NCI-H2107 treated with DMSO at 0.1 percent for 48 hours (cell line): Measurements from ENCODE around the gene CERK.
"Not testable (repeated sequence)": the region's sequence is repeated elsewhere in the genome, so short reads cannot be mapped to it uniquely, and the experiment has no call there.

ENCODE experiments used
- DNase-seq: peaks from one replicate; lab custom pipeline; 2025; ENCODE audit not compliant: unreplicated experiment; lab: John Stamatoyannopoulos, UW

CERK gene

DNA sequence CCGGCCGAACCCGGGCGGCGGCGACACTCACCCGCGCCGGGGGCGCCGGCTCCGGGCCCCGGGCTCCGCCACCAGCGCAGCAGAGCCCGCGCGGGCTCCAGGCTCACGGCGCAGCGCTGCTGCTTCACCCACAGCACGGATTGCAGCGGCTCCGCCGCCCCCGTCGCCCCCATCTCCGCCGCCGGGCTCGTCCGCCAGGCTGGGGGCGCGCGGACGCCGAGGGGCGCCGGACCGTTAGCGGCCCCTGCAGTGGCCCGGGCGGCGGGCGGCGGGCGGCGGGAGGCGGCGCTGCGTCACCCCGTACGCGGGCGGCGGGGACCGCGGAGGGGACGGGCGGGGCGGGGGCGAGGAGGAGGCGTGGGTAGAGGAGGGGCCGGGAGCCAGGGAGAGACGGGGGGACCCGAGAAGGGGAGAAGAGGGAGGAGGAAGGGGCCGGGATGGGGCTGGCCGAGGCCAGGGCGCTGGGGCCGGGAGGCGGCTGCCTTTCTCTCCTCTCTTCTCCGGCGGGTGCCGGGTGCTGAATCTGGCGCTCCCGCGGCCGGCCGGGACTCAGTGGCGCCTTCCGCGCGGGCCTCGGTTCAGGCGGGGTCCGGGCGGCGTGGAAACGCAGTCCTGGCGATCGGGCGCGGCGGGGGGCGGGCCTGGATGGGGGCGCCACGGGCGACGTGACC is at the start of gene CERK:
TSS of gene CERK (minus strand) at position 277 of the 671 bp plus-strand sequence. CDS start at position 173, 104 bp downstream.
- DNase-seq = no peak

- DNase-seq = no peak
Measured at GRCh38 chr22:46783721-46784120, 45.7 kb upstream of the CERK start.

GRCh38 chr22:46782200-46782599 is 44.1 kb upstream of the CERK start:
- DNase-seq = not testable (repeated sequence)

- no peak for DNase-seq
Measured at GRCh38 chr22:46781291-46781690, 43.2 kb upstream of the CERK start.

DNA sequence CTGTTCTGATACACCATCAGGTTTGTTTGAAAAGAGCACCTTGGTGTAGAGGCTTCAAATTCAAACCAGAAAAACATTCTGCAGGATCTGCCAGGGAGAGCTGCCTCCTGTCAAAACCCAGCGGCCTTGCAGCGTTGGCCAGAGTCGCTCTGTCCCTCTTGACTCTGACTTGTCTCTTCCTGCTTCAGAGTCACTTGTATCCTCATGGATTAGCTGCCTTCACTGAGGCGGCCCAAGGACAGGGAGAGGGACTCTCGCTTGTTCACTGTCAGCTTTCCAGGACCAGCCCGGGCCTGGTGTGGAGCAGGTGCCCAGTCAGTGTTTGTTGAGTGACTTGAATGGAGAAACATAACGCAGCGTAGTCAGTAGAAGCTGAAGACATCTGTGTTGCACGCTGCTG is 42.4 kb upstream of the CERK start:
- DNase-seq = no peak

DNA sequence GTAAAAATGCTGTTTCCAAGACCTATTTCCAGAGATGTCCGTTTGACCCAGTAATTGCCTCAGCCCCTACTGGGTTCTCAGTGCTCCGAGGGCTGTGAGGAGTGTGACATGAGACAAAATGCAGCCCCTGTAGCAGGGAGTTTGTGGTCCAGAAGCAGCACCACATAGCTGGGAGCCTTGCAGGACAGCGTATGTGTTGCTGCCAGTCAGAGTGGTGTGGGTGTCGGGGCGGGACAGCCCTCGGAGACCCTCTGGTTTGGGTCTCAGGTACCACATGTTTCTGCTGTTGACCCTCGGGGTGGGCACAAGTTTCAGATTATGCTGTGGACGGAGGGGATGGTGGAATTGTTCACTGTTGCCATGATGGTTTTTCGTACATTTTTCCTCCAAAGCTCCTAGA is 41.6 kb upstream of the CERK start:
- DNase-seq = no peak

- no peak for DNase-seq
Measured at GRCh38 chr22:46779023-46779422, 41.0 kb upstream of the CERK start.

GRCh38 chr22:46777609-46777970 is 39.5 kb upstream of the CERK start:
- no peak for DNase-seq

DNA sequence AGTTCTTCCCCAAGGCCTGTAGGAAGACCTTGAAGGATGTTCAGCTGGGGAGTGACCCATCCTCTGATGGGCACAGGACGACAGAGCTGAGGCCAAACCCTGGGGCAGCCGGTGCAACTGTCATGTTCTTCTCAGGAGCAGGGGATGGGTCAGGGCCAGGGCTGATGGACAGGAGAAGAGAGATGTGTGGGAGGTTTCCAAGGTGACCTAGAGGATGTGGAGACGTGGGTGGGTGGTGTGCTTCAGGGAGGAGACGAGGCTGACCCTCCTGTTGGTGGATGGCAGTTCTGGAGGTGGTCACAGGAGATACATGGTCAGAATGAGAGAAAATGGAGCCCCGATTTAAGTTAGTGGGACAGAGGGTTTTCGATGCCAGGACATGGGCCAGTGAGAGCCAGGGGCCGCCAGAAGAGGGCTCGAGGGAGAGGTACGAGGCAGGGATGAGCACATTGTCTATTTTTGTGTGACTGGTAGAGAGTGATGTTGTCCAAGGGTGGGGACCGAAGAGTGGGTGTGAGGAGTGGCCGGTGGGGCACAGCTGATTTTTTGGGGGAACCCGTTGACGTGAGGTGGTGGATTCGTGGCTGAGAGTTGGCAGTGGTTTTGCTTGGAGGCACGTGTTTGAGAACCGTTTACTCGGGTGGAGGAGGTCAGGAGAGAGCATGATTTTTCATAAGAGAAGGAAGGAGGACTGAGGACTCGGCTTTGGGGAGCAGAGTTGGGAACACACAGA is 39.0 kb upstream of the CERK start:
- DNase-seq = no peak

DNA sequence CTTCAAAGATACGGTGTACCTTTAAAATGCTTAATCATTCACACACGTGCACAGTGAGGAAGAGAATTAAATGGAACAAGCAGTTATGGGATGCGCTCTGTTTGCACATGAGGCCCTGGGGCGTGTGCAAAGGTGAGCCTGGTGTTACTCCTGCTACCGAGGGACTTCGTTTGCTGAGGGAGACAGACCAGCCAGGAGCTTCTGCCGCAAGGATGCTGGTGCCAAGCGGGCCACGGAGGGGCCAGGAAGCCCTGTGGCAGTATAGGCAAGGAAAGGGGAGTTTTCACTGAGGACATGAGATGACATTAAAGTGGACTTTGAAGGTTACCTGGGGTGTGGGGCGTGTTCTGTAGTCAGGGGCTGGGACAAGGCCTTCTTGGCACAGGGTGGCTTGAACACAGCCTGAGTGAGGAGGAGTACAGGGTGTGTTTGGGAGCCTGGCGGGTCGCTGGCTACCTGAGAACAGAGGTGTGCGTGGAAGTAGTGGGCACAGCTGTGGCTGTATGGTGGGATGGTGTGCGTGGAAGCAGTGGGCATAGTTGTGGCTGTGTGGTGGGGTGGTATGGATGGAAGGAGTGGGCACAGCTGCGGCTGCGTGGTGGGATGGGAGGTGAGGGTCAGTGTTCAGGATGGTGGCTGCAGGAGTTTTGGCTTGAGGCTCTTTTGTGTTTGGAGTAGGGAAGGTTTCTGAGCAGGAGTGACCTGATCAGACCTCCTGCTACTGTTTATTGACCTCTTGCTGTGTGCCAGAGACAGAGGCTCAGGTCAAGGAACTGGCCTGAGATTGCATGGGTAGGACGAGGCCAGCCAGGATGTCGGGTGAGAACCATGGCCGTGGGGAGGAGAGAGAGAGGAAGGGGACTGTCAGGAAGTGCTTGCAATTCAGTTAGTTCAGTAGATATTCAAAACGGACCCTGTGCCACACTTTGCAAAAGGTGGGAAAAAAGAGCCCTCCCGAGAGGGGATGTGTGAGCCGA is 38.1 kb upstream of the CERK start:
- no peak for DNase-seq

- no peak for DNase-seq
Measured at GRCh38 chr22:46774980-46775849, 37.2 kb upstream of the CERK start.

DNA sequence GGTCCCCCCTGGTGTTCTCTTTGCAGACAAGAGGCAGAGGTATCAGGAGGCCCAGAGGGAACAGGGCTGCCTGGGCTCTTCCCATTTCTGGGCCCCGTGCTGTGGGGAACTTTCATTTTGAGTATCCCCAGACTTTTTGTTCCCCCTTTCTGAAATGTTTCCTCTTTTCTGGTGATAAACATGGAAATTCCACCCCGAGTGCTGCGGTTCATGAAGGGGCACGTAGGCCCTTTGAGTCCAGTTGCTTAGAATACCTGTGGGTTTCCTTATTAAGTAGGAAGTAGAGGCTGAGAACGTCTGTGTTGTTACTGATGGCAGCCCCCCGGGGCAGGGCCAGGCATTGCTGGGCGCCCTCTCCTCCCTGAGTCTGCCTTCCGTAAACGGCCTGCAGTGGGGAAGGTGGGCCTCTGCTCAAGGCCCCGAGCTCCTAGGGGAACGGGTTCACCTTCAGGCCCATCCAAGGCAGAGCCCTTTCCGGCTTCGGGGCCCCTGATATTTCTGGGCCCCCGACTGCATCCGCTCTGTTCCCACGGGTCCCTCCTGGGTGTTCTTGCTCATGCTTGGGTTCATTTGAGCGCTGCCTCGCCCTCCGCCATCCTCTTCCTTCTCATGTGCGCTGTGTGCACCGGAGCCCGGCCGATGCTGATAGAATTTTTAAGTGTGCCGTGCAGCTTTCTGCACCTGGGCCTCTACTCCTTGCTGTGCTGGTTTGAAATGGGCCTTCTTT is 36.4 kb upstream of the CERK start:
- DNase-seq = no peak

DNA sequence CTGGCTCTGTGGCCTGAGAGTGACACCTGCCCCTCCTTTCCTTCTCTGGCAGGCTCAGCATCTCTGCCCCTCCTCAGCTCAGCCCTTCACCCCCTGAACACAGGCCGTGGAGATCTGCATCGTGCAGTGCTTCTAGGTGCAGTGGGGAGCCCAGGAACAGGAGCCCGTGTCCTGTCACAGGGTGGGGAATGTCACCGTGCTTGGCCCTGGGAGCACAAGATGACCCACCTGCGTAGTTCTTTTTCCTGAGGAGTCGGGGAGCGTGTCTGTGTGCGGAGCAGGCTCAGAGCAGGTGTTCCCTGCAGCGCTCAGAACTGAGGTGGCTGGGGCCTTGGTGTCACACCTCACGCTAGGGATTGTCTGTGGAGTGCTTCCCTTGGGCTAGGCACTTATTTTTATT is 35.0 kb upstream of the CERK start:
- DNase-seq = no peak

DNA sequence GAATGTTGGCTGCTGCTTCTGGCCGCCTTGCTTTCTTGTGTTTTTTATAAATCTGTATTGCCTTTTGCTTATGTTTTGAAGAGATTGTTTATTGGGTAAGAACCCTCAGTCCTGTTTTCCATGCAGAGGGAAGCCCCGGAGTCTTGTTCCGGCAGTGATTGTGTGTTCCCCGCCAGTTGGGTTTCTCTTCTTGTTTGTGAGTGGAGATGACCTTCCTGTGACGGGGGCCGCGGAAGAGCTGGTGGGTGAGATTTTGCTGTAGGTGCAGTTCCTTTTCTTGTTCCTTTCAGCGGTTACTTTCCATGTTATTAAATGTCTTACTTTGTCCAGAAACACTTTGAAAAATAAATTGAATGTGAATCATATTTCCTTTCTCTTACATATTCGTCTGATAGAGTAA is 32.7 kb upstream of the CERK start:
- no peak for DNase-seq

- DNase-seq = no peak
Measured at GRCh38 chr22:46770151-46770641, 32.1 kb upstream of the CERK start.

DNA sequence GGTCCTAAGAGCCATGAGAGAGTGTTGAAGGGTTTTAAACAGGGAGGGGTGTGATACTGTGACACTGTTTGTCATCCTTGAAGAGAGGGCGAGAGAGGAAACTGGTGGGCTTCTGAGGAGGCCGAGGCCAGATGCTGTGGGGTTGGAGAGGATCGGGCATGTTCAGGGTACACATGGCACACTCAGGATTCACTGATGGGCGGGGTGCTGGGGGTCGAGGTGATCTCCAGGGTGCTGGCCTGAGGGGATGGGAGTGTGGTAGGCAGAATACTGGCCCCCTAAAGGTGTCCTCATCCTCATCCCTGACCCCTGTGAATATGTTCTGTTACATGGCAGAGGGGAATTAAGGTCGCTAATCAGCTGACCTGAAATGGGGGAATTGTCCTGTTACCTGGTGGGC is 31.7 kb upstream of the CERK start:
- DNase-seq = no peak

DNA sequence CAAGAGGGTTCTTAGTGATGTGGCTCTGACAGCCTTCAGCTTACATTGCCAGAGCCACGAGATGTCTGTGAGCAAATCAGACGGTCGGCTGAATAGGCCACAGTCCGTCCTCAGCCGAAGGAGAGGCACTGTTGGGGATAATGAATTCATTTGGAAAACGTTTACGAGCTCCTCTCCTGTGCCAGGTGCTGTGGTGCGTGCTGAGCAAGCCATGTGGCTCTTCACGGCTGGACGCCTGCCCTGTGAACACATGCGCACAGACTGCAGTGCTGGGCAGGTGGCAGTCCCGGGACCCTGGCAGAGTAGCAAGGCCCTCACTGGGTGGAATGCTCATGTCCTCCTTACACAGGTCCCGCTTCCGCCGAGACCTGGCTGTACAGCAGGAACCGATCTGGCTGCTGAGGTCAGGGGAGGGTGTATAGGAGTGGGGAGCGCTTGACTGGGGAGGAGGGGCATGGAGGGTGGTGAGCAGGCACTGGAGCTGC is 31.2 kb upstream of the CERK start:
- DNase-seq = peak; percentile 65

DNA sequence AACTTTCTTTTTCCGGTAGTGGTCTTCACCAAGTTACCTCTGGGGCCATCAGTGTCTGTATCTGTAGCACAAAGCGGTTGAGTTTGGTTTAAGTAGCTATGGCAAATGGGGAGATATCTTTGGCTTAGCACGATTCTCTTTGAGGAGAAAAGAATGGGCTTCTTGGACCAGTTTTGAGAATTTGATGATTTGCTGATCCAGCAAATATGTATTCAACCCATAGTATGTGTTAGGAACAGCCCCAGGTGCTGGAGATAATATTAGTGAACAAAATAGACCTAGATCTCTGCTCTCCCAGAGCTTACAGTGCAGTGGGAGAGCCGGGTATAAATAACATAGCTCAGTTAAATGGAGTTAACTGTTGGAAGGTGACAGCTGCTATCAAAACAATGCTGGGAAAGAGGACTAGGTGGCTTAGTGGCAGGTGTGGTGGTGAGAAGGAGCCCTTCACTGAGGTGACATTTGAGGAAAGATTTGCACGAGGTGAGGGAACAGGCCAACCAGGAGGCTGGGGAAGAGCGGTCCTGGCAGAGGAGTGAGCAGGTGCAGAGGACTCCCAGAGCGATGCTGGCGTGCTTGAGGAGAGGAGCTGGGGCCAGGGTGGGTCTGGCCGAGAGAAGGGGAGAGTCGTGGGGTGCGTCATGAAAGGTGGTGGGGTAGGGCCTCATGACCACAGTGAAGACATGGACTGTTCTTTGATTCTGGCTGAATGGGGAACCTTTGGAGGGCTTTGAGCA is 29.4 kb upstream of the CERK start:
- peak; percentile 82 for DNase-seq

DNA sequence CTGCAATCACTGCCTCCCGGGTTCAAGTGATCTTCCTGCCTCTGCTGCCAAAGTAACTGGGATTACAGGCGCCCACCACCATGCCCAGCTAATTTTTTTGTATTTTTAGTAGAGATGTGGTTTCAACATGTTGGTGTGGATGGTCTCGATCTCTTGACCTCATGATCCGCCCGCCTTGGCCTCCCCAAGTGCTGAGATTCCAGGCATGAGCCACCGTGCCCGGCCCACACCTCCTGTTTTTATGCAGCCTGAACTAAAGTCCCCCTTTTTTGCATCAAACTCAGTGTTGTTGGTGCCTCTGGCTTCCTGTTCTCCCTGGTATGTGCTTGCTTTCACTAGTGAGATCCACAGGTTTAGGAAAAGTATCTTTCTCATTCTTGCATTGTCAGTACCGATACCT is 28.6 kb upstream of the CERK start:
- DNase-seq = no peak
